SW 1271 (cell line): Measurements from ENCODE around the gene PTPN6.

ENCODE experiments used
- DNase-seq, 2 experiments: peaks; one replicate each; lab custom pipeline; 2025; lab: John Stamatoyannopoulos, UW

Gene PTPN6

GRCh38 chr12:6970096-6970527 lies 19.0 kb downstream of the PTPN6 start:
- peak in 1 of 2 experiments; percentile 34 for DNase-seq

DNA sequence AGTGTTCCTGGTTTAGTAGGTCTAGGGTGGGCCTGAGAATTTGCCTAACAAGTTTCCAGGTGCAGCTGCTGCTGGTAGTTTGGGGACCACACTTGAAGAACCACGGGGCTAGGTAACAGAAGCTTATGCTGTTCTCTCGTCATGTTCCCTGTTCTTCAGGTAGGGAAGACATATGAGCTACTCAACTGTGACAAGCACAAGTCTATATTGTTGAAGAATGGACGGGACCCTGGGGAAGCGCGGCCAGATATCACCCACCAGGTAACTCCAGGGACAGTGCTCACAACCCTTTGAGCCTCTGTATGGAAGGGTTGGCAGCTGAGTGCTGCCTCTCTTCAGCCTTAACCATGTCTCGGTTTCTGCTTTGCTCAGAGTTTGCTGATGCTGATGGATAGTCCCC lies 23.0 kb downstream of the PTPN6 start:
- no peak for DNase-seq

DNA sequence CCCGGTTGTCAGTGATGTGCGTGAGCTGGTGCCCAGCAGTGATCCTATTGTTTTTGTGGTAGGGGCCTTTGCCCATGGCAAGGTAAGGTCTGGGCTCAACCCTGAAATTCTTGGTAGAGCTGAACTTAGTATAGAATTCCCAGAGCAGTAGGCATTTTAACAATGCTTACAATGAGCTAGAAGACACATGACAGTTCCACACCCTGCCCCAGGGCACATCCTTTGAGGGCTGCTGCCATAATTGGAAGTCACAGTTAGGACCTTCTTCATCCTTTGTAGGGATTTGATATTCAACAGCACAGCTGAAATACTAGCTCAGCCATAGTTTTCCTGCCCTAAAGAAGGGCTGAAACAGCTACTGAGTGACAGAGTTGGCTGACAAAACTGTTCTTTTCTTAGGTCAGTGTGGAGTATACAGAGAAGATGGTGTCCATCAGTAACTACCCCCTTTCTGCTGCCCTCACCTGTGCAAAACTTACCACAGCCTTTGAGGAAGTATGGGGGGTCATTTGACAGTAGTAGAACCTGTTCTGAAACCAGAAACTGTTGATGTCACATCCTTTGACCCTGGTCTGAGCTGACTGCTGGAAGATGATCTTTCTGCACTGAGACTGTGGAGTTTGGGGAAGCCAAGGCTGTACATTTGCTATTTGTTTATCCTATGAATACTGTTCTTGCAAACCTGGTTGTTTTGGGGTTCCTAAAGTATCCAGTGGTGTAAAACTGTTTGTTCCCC lies 24.3 kb downstream of the PTPN6 start:
- no peak for DNase-seq

DNA sequence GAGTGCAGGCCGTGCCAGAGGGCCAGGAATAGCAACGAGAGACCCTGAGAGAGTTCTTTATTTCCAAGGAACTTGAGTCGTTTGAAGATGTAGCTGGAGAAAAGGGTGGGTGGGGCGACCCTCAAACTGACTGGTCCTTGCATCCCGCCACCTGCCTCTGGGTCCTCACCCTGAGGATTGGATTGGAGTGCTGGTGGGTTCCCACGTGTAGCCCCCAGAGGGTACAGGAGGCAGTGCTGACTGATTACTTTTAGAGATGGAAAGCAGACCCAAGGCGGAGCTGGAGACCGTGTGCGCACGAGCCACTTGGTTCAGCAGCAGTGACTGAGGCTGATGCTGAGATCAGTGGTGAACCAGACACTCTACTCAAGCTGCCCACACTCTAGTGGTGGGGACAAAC lies 26.5 kb downstream of the PTPN6 start:
- no peak for DNase-seq

DNA sequence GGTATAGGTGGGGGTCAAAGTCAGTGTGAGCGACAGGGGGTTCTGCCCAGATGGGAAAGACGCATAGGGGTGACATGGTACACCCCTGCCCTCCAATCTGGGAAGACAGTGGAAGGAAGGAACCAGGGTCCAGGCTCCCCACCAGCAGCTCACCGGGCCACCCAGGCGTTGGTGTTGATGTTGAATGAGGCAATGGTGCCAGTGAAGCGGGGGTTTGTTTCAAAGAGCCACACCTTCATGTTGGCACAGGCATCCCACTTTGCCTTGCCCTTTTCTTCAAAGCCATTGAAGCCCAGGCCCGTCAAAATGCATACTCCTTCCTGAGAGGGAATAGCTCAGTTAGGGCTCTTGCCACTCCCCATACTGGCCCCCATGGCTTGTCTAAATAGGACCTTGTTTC lies 27.0 kb downstream of the PTPN6 start:
- no peak for DNase-seq

GRCh38 chr12:6978611-6979011 lies 27.5 kb downstream of the PTPN6 start:
- DNase-seq, result no peak

GRCh38 chr12:6979021-6979420 lies 27.9 kb downstream of the PTPN6 start:
- no peak for DNase-seq

DNA sequence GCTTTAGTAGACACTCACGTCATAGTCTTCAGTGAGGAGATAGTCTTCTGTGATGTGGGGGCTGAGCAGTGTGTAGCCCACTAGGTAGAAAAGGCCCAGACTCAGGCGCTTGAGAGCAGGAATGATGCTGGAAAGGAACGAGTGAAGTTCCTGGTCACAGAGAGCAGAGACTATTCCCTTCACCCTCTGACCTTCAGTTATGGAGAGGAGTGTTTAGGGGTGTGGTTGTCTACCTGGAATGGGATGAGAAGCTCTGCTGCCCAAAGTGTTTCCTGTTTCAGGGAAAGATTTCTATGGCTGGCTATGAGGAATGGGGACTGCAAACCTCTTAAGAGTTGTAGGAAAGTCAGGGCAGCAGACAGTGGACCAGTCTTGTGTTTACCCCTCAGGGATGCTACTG lies 28.3 kb downstream of the PTPN6 start:
- DNase-seq, result no peak

DNA sequence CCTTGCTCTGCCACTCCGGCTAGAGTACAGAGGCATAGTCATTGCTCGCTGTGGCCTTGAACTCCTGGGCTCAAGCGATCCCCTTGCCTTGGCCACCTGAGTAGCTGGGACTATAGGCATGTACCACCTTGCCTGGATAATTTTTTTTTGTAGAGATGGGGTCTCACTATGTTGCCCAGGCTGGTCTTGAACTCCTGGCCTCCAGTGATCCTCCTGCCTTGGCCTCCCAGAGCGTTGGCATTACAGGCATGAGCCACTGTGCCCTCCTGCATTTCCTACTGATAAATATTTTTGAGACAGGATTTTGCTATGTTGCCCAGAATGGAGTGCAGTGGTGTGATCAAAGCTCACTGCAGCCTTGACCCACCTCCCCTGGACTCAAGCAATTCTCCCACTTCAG lies 28.9 kb downstream of the PTPN6 start:
- DNase-seq, result no peak

GRCh38 chr12:6980740-6981139 lies 29.6 kb downstream of the PTPN6 start:
- DNase-seq, result no peak

DNA sequence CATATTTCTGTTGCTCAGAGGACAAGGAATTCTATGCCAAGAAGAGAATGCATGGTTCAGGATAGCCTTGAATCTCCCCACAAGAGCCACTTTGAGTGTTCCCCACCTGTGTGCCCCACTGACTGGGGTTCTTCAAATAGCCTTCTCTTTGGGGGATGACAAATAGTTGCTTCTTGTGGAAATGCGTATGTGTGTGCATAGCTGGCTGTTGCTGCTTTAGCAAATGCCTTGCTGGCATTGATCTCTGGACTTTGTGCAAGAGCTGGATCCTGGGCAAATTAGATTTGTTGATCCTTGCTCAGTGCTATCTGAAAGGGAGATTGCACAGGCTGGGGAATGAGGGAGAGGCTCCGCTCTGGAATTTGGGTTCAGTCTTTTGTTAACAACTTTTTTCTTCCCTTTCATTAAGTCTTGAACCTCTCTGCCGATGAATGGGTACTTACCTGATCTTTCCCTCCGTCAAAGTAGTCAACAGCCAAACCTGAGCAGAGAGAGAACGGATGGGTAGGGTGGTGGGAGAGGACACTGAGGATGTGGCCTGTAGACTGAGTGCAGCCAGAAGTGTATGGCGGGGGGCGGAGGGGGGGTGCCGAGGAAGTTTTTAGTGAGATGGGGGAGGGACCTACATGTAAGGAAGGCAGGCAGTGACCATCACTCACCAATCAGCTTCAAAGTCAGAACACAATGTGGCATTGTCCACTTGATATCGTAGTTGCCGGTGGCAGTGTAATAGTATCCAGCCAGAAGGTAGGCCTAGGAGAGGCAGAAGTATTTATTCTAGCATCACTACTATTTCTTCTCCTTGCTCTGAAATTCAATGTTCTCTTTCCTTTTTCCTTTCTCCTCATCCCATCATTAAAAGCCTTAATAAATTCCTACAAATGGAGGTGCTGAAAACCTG lies 30.2 kb downstream of the PTPN6 start:
- no peak for DNase-seq

DNA sequence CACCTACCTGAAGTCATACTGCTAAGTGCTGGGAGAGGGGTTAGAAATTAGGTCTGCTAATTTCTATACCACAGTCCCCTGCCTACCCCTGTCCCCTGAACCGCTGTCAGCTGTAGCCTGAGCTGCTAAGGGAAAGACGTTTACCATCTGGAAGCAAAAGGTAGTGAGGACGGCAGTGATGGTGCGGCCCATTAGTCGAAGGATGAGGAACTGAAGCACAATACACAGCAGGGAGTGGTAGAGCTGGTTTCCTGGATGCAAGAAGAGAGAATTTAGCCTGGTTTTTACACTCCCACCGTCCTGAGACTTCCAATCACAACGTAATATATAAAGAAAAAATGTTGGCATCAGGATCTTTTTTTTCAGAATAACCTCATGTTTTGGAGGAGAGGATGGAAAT lies 31.4 kb downstream of the PTPN6 start:
- no peak for DNase-seq

GRCh38 chr12:6987956-6988553 lies 36.9 kb downstream of the PTPN6 start:
- DNase-seq, result no peak

GRCh38 chr12:6996040-6996441 lies 44.9 kb downstream of the PTPN6 start:
- DNase-seq, result no peak

DNA sequence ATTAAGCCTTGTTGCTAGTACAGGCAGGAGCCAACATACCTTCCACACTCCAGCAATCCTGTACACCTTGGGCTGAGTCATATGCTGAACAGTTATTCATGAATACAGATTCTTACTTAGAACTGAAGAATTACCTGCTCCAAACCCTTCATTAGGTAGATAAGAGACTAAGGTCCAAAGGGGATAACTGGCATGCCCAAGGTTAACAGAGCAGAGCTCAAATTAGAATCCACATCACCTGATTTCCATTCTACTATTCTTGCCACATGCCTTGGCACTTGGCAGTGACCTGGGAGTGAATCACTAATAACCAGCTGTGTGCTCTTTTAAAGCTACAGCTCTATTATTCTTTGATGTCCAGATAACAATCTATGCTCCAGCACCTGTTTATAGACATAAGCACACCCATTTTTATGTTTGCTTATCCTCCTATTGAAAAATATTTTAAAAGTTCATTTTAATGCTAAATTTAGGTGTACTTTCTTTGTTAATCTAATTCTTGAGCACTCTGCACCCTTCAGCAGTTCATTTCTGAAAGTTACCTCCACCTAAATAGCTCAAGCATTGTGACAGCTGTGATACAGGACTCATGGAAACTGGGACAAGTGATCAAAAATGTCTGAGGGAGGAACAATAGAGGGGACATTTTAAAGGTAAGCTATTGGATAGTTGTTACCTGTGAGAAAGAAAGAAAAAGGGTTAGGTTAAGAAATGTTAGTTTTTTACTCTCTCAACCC lies 47.7 kb downstream of the PTPN6 start:
- DNase-seq, result no peak

DNA sequence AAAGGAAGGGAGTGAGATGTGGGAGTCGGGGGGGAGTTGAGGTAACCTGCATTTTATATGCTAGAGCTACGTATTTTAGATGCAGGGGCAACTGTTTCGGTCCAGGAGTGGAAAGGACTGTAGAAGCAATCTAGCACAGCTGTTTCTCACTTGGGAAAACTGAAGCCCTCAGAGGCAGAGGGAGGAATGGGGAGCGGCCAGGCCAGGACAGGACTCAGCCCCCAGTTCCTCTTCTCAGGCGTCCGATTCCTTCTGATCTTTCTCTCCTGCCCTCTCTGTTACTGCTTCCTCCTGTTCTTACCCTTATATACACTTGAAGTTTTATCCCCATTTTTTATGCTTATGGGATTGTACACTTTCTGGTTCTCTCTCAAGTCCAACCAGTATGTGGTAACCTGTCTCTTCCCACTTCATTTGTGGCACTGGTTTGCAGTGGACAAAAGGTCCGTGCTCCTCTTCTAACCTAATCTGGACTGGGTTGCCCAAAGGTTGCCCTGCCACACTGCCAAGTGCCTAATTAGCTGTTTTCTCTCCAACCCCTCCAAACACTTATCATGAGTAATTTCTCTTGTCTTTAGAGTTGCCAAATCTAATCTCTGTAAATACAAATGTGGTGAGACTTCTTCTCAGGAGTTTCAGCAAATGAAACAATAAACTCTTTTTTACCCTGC lies 50.9 kb downstream of the PTPN6 start:
- no peak for DNase-seq

- no peak for DNase-seq
These were observed 53.2 kb downstream of the PTPN6 start for GRCh38 chr12:7004287-7004803.

- DNase-seq, result no peak
These were observed 53.7 kb downstream of the PTPN6 start for GRCh38 chr12:7004840-7005239.

DNA sequence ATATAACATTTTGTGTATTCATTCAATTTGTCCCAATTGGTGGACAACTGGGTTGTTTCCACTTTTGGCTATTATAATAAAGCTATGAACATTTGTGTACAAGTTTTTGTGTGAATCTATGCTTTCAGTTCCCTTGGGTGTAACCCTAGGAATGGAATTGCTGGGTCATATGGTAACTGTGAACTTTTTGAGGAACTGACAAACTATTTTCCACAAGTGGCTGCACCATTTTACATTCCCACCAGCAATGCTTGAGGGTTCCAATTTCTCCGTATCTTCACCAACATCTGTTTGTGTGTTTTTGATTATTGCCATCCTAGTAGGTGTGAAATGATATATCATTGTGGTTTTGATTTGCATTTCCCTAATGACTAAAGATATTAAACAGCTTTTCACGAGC lies 54.2 kb downstream of the PTPN6 start:
- DNase-seq, result no peak

GRCh38 chr12:7006639-7007038 lies 55.5 kb downstream of the PTPN6 start:
- DNase-seq, result no peak

DNA sequence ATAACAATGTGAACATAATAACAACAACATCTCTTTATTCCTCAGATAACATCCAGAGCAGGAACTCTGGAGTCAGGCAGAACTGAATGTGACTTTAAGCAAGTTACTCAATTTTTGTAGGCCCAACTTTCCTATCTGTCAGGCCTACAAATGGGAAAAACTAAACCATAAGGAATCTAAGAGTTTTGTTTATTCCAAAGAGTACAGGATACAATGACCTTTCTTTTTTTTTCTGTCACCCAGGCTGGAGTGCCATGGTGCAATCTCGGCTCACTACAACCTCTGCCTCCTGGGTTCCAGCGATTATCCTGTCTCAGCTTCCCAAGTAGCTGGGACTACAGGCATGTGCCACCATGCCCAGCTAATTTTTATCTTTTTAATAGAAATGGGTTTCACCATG lies 57.7 kb downstream of the PTPN6 start:
- no peak for DNase-seq
